ENCODE results near the gene SCAPER. TPM values are rescaled to one million over a fixed set of nuclear protein-coding genes. Genes with fewer than 3 reads are reported as not detected.

Gene SCAPER
- total RNA-seq, 2 experiments from 2014 or later = 10.4 to 22.3 TPM

- BruUV-seq (replicated peaks) = no TSS peak
- H3K36me3 ChIP-seq (ENCODE audit: insufficient read depth, low read length) = no peaks in the 10 kb centered on the region
- H3K4me1 ChIP-seq (ENCODE audit: insufficient read depth, low read length, poor library complexity, severe bottlenecking) = no peaks in the 10 kb centered on the region
- no peak overlapping the region for H3K4me2 ChIP-seq (ENCODE audit: low read length)
- no peaks in the 10 kb centered on the region for H3K79me2 ChIP-seq (ENCODE audit: insufficient read depth, low read depth, low read length)
- ChIA-PET POLR2A (no interaction called here), CTCF (ENCODE audit: unreplicated experiment) (no interaction called here)
- no peak for DNase-seq (ENCODE audit: low spot score)
- H3K9me3 ChIP-seq (ENCODE audit: low read length) = no peaks in the 10 kb centered on the region
- intact Hi-C loops (cut with micrococcal nuclease; ENCODE audit: unreplicated experiment) = no loop called here
- no peak for TF ChIP-seq CTCF (conservative IDR thresholded peaks at IDR 0.05; ENCODE audit: low read length)
- TF ChIP-seq EZH2phosphoT487 (IDR thresholded peaks at IDR 0.05; ENCODE audit: borderline replicate concordance, low read depth, low read length) = no peak
- H3K27ac ChIP-seq (ENCODE audit: low read depth, low read length, poor library complexity, severe bottlenecking) = no peak overlapping the region
- H2AFZ ChIP-seq (ENCODE audit: low read length) = no peak overlapping the region
- H4K20me1 ChIP-seq (ENCODE audit: insufficient read depth, low read length) = no peaks in the 10 kb centered on the region
- H3K4me3 ChIP-seq (ENCODE audit: low read depth, low read length, poor library complexity, severe bottlenecking) = no peak overlapping the region
- no peaks in the 10 kb centered on the region for H3K9me2 ChIP-seq (ENCODE audit: insufficient read depth, low read length)
Measured at GRCh38 chr15:76376816-76377215, 528.3 kb downstream of the SCAPER start.

- no peaks in the 10 kb centered on the region for H3K9me3 ChIP-seq (ENCODE audit: low read length)
- no peaks in the 10 kb centered on the region for H3K79me2 ChIP-seq (ENCODE audit: insufficient read depth, low read depth, low read length)
- DNase-seq (ENCODE audit: low spot score) = no peak
- H3K27ac ChIP-seq (ENCODE audit: low read depth, low read length, poor library complexity, severe bottlenecking) = no peak overlapping the region
- ChIA-PET CTCF (ENCODE audit: unreplicated experiment) (no interaction called here), POLR2A (no interaction called here)
- H3K9me2 ChIP-seq (ENCODE audit: insufficient read depth, low read length) = no peaks in the 10 kb centered on the region
- no peak overlapping the region for H3K4me2 ChIP-seq (ENCODE audit: low read length)
- TF ChIP-seq EZH2phosphoT487 (IDR thresholded peaks at IDR 0.05; ENCODE audit: borderline replicate concordance, low read depth, low read length) (no peak), CTCF (conservative IDR thresholded peaks at IDR 0.05; ENCODE audit: low read length) (no peak)
- no TSS peak for BruUV-seq (replicated peaks)
- intact Hi-C loops (cut with micrococcal nuclease; ENCODE audit: unreplicated experiment) = no loop called here
- H3K4me1 ChIP-seq (ENCODE audit: insufficient read depth, low read length, poor library complexity, severe bottlenecking) = no peaks in the 10 kb centered on the region
- no peaks in the 10 kb centered on the region for H3K36me3 ChIP-seq (ENCODE audit: insufficient read depth, low read length)
- H3K4me3 ChIP-seq (ENCODE audit: low read depth, low read length, poor library complexity, severe bottlenecking) = no peak overlapping the region
- H2AFZ ChIP-seq (ENCODE audit: low read length) = no peak overlapping the region
- H4K20me1 ChIP-seq (ENCODE audit: insufficient read depth, low read length) = no peaks in the 10 kb centered on the region
Measured at GRCh38 chr15:76376029-76376428, 529.1 kb downstream of the SCAPER start.

- Histone ChIP-seq H3K4me1 (ENCODE audit: insufficient read depth, low read length, poor library complexity, severe bottlenecking) (no peaks in the 10 kb centered on the region), H3K4me2 (ENCODE audit: low read length) (no peak overlapping the region), H3K27ac (ENCODE audit: low read depth, low read length, poor library complexity, severe bottlenecking) (no peak overlapping the region), H3K9me3 (ENCODE audit: low read length) (no peaks in the 10 kb centered on the region), H4K20me1 (ENCODE audit: insufficient read depth, low read length) (no peaks in the 10 kb centered on the region), H2AFZ (ENCODE audit: low read length) (no peak overlapping the region), H3K4me3 (ENCODE audit: low read depth, low read length, poor library complexity, severe bottlenecking) (no peak overlapping the region), H3K9me2 (ENCODE audit: insufficient read depth, low read length) (no peaks in the 10 kb centered on the region), H3K36me3 (ENCODE audit: insufficient read depth, low read length) (no peaks in the 10 kb centered on the region), H3K79me2 (ENCODE audit: insufficient read depth, low read depth, low read length) (no peaks in the 10 kb centered on the region)
- TF ChIP-seq EZH2phosphoT487 (IDR thresholded peaks at IDR 0.05; ENCODE audit: borderline replicate concordance, low read depth, low read length) = no peak
- TF ChIP-seq CTCF (conservative IDR thresholded peaks at IDR 0.05; ENCODE audit: low read length) = no peak
- CTCF ChIA-PET (ENCODE audit: unreplicated experiment) = no interaction called here
- no TSS peak for BruUV-seq (replicated peaks)
- POLR2A ChIA-PET = no interaction called here
- intact Hi-C loops (cut with micrococcal nuclease; ENCODE audit: unreplicated experiment) = no loop called here
- DNase-seq (ENCODE audit: low spot score) = no peak
Measured at GRCh38 chr15:76368122-76368621, 537.0 kb downstream of the SCAPER start.

Data from OCI-LY7 (cell line).